Liver (tissue), 9 donors: ENCODE measurements around the gene DMAC2. TPM values are rescaled to one million over a fixed set of nuclear protein-coding genes. Genes with fewer than 3 reads are reported as not detected.
"Not testable (repeated sequence)": the region's sequence is repeated elsewhere in the genome, so short reads cannot be mapped to it uniquely, and the experiment has no call there.

Experiments used
- DNase-seq: peaks from one replicate; pipeline ENCODE4 v3.0.0-alpha.2; 2017; ENCODE audit warnings: low spot score
- H3K27ac ChIP-seq, 2 donors: one replicate each; pipeline ENCODE4 v1.7.0; 2013; ENCODE audit warnings: inconsistent platforms in 2 of 2, low read length in 2 of 2, control low read depth in 1 of 2, low read depth in 1 of 2, mild to moderate bottlenecking in 1 of 2
- H3K27me3 ChIP-seq, 4 donors: one replicate each; pipeline versions ENCODE4 v1.6.1 to v1.7.0; 2013; ENCODE audit warnings: low read length in 3 of 4, inconsistent platforms in 1 of 4, mild to moderate bottlenecking in 1 of 4, moderate library complexity in 1 of 4; ENCODE audit not compliant: control insufficient read depth in 4 of 4, insufficient read depth in 4 of 4
- H3K36me3 ChIP-seq, 4 donors: one replicate each; pipeline versions ENCODE4 v1.6.1 to v1.7.0; 2013; ENCODE audit warnings: low read length in 3 of 4, mild to moderate bottlenecking in 3 of 4, low read depth in 1 of 4, moderate library complexity in 1 of 4; ENCODE audit not compliant: control insufficient read depth in 4 of 4, insufficient read depth in 3 of 4
- H3K4me1 ChIP-seq, 4 donors: one replicate each; pipeline versions ENCODE4 v1.6.1 to v1.7.0; 2013; ENCODE audit warnings: low read length in 3 of 4, mild to moderate bottlenecking in 3 of 4, moderate library complexity in 1 of 4; ENCODE audit not compliant: control insufficient read depth in 4 of 4, insufficient read depth in 4 of 4
- H3K4me3 ChIP-seq, 3 donors: one replicate each; pipeline versions ENCODE4 v1.6.1 to v1.7.0; 2013; ENCODE audit warnings: low read length in 3 of 3, control low read depth in 1 of 3, low read depth in 1 of 3, mild to moderate bottlenecking in 1 of 3
- H3K9ac ChIP-seq, 2 donors: one replicate each; pipeline ENCODE4 v1.7.0; 2013; ENCODE audit warnings: low read length in 2 of 2, mild to moderate bottlenecking in 2 of 2, moderate library complexity in 2 of 2, control low read depth in 1 of 2, low read depth in 1 of 2
- H3K9me3 ChIP-seq, 4 donors: one replicate each; pipeline versions ENCODE4 v1.6.1 to v1.7.0; 2013; ENCODE audit warnings: low read length in 3 of 4; ENCODE audit not compliant: control insufficient read depth in 4 of 4
- FOXA1 ChIP-seq: IDR thresholded peaks from 2 replicates; pipeline ENCODE4 v1.6.1; 2016; ENCODE audit warnings: antibody characterized with exemption
- FOXA2 ChIP-seq: IDR thresholded peaks from 2 replicates; pipeline ENCODE4 v1.6.1; 2016; ENCODE audit warnings: antibody characterized with exemption
- HNF4A ChIP-seq, 2 donors: conservative IDR thresholded peaks; 2 replicates each; pipeline ENCODE4 v1.6.1; 2016; ENCODE audit warnings: antibody characterized with exemption in 2 of 2, mild to moderate bottlenecking in 2 of 2
- HNF4G ChIP-seq: IDR thresholded peaks from 2 replicates; pipeline ENCODE4 v1.6.1; 2016; ENCODE audit warnings: antibody characterized with exemption
- JUND ChIP-seq, 2 donors: IDR thresholded peaks; 2 replicates each; pipeline ENCODE4 v1.6.1; 2016; ENCODE audit warnings: antibody characterized with exemption in 2 of 2
- NR2F2 ChIP-seq: IDR thresholded peaks from 2 replicates; pipeline ENCODE4 v1.6.1; 2016; ENCODE audit warnings: antibody characterized with exemption
- RAD21 ChIP-seq, 2 donors: IDR thresholded peaks; 2 replicates each; pipeline ENCODE4 v1.6.1; 2016; ENCODE audit warnings: antibody characterized with exemption in 2 of 2, mild to moderate bottlenecking in 2 of 2
- RXRA ChIP-seq, 2 donors: IDR thresholded peaks; 2 replicates each; pipeline ENCODE4 v1.6.1; 2017 to 2018; ENCODE audit warnings: antibody characterized with exemption in 2 of 2, mild to moderate bottlenecking in 1 of 2
- SP1 ChIP-seq: IDR thresholded peaks from 2 replicates; pipeline ENCODE4 v1.6.1; 2018; ENCODE audit warnings: antibody characterized with exemption, mild to moderate bottlenecking
- WGBS: extraction: QIAGEN DNeasy Blood & Tissue Kit; methylation state at CpG from one replicate; pipeline ENCODE4 v1.1.7; 2013; 5-methylcytosine and 5-hydroxymethylcytosine counted together
- polyA plus RNA-seq, 2 donors: library from polyadenylated mRNA; stranded (reverse) in 1 of 2; unstranded in 1 of 2; fragments of 200-250 nt in 1 of 2; fragments of >200 nt in 1 of 2; fragmentation: Nextera tagmentation in 1 of 2; extraction: Ambion mirVana in 1 of 2; gene quantifications; one replicate each; pipeline versions ENCODE4 v1.2.1 to v1.2.3, GENCODE V29; 2013 to 2015
- total RNA-seq, 2 donors: library from RNA; depleted of rRNA; stranded (reverse); fragments of >200 nt; gene quantifications; one replicate each; pipeline ENCODE4 v1.2.3, GENCODE V29; 2014
- TF ChIP-seq, protein P1 (sequence below): fragments of 150-350 bp; IDR thresholded peaks from 2 replicates; pipeline ENCODE4 v1.5.1; 2017; ENCODE audit warnings: improper control_type of control experiment, low read depth, low read length; ENCODE audit not compliant: missing input control
- TF ChIP-seq, protein P2 (sequence below): IDR thresholded peaks from 2 replicates; pipeline ENCODE4 v1.6.1; 2016; ENCODE audit warnings: antibody characterized with exemption
- donor health status: healthy.
- donor health status: healthy.
- donor health status: healthy.
- donor health status: healthy.
- donor health status: healthy.

DMAC2 gene
- total and polyA plus RNA-seq, 4 donors = 17.1 to 28.8 (median 24.2) TPM

DNA sequence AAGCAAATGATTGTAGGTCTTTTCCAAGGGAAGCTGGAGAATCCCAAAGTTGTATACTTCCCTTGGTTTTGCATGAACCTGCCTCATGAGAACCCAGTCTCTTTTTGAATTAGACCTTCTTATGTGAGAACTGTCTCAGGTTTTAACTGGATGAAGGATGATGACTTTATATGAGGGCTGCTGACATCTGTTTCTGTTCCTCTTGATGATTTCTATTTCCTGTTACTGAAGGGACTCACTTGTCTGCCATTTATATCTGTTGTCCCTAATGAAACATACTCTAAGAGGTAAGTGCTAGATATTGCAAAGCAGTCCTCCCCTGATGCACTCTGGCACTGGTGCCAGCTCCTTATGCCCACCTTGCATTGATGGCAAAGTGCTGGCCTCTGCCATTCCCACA, 36.9 kb upstream of the DMAC2 start:
- Histone ChIP-seq H3K4me3 (no peak overlapping the region), H3K9me3 (no peaks in the 10 kb centered on the region), H3K27ac (no peak overlapping the region), H3K9ac (no peak overlapping the region), H3K36me3 (no peaks in the 10 kb centered on the region), H3K27me3 (peaks cover 0 to 4% (median 3%) of the 10 kb centered on the region in 4 donors), H3K4me1 (no peaks in the 10 kb centered on the region)
- no peak for DNase-seq
- no peak for TF ChIP-seq FOXA1

DNA sequence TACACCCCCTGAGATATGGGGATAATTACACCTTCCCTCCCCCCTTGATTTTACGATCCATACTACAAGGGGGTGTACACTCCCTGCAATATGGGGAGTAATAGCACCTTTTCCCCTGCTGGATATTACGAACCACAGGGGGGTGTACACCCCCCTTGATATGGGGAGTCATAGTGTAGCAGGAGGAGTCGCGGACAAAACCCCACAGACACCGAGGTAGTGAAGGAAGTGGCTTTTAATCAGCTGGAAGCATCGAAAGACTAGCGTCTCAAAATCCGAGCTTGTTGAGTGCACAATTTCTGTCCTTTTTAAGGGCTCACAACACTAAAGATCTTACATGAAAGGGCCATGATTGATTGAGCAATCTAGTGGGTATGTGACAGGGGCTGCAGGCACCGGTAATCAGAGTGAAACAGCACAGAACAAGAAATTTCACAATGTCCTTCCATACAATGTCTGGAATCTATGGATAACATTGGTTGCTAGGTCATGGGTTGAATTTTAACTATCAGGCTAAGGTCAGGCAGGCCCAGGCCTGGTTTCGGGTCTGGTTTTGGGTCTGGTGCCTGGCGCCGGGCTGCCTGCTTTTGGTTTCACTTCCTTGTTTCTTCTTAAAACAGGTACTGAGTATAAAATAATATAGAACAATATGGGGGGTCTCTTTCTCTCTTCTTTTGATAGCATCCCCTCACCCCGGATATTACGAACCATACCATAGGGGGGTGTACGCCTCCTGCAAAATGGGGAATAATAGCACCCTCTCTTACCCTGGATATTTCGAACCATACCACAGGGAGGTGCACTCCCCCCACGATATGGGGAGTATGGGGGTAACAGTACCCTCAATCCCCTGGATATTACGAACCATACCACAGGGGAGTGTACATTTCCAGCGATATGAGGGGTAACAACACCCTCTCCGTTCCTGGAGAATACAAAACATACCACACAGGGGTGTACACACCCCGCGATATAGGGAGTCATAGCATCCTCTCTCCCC, 23.8 kb upstream of the DMAC2 start:
- H3K9me3 ChIP-seq, DNase-seq, H3K4me1 ChIP-seq, H3K36me3 ChIP-seq, H3K9ac ChIP-seq, H3K27ac ChIP-seq, H3K4me3 ChIP-seq: not testable (repeated sequence)
- peaks cover 0 to 11% (median 1%) of the 10 kb centered on the region in 4 donors for H3K27me3 ChIP-seq
- WGBS = 73% methylated on average over 22 of the region's 22 CpGs

DNA sequence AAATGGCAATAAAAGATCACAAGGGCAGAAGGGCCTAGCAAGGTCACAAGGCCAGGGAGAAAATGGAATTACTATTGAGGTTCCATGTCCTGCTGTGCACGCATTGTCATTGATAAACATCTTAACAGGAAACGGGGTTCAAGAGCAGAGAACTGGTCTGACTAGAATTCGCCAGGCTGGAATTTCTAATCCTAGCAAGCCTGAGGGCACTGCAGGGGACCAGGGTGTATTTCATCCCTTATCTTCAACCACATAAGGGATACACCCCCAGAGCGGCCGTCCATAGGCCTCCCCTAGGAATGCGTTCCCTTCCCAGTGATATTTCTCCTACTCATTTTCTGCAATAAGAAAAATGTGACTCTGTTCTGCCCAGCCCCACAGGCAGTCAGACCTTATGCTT, 22.8 kb upstream of the DMAC2 start:
- H3K4me3 ChIP-seq = no peak overlapping the region
- no peak overlapping the region for H3K9ac ChIP-seq
- TF ChIP-seq, protein P1, sequence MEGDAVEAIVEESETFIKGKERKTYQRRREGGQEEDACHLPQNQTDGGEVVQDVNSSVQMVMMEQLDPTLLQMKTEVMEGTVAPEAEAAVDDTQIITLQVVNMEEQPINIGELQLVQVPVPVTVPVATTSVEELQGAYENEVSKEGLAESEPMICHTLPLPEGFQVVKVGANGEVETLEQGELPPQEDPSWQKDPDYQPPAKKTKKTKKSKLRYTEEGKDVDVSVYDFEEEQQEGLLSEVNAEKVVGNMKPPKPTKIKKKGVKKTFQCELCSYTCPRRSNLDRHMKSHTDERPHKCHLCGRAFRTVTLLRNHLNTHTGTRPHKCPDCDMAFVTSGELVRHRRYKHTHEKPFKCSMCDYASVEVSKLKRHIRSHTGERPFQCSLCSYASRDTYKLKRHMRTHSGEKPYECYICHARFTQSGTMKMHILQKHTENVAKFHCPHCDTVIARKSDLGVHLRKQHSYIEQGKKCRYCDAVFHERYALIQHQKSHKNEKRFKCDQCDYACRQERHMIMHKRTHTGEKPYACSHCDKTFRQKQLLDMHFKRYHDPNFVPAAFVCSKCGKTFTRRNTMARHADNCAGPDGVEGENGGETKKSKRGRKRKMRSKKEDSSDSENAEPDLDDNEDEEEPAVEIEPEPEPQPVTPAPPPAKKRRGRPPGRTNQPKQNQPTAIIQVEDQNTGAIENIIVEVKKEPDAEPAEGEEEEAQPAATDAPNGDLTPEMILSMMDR = no peak
- TF ChIP-seq NR2F2 = no peak
- TF ChIP-seq RXRA (IDR thresholded peaks at IDR 0.05) = no peak
- no peak for TF ChIP-seq SP1
- no peak for TF ChIP-seq JUND (IDR thresholded peaks at IDR 0.05)
- TF ChIP-seq, protein P2, sequence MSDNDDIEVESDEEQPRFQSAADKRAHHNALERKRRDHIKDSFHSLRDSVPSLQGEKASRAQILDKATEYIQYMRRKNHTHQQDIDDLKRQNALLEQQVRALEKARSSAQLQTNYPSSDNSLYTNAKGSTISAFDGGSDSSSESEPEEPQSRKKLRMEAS = no peak
- TF ChIP-seq FOXA1 = no peak
- TF ChIP-seq RAD21 (IDR thresholded peaks at IDR 0.05) = no peak
- no peak for TF ChIP-seq FOXA2
- no peak for TF ChIP-seq HNF4G
- TF ChIP-seq HNF4A (conservative IDR thresholded peaks at IDR 0.05) = no peak
- H3K9me3 ChIP-seq = no peaks in the 10 kb centered on the region
- H3K36me3 ChIP-seq = no peaks in the 10 kb centered on the region
- WGBS = 66% methylated on average over 6 of the region's 6 CpGs
- H3K4me1 ChIP-seq = no peaks in the 10 kb centered on the region
- DNase-seq = no peak
- H3K27me3 ChIP-seq = peaks cover 0 to 11% (median 1%) of the 10 kb centered on the region in 4 donors
- no peak overlapping the region for H3K27ac ChIP-seq

DNA sequence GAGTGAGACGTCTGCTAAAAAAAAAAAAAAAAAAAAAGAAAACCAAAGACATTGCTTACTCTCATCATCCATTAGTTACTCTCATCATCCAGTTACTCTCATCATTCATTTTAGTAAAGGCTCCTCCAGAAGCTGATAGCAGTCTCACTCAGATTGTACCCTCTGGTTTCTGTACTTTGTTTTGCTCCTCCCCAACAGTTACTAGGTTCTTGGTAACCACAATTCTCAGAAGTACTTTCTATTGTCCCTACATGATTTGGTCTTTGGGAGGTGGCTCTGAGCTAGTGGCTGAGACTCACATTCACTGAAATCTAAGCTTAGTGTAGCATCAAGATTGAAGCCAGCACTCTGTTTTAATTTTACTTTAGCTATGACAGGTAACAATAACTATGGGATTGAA, 17.5 kb upstream of the DMAC2 start:
- no peaks in the 10 kb centered on the region for H3K36me3 ChIP-seq
- no peak overlapping the region for H3K27ac ChIP-seq
- 24% methylated on average over 1 of the region's 1 CpG for WGBS
- H3K9ac ChIP-seq = no peak overlapping the region
- no peaks in the 10 kb centered on the region for H3K9me3 ChIP-seq
- TF ChIP-seq RXRA (IDR thresholded peaks at IDR 0.05) = no peak
- H3K4me1 ChIP-seq = no peaks in the 10 kb centered on the region
- no peak overlapping the region for H3K4me3 ChIP-seq
- DNase-seq = no peak
- H3K27me3 ChIP-seq = peaks cover 0 to 6% (median 0%) of the 10 kb centered on the region in 4 donors
